HG02870 (cell line): ENCODE measurements around the gene COG7.
"Not testable (repeated sequence)": the region's sequence is repeated elsewhere in the genome, so short reads cannot be mapped to it uniquely, and the experiment has no call there.

Experiments used
- ATAC-seq: cut with Tn5 transposase; IDR thresholded peaks from one replicate; pipeline ENCODE4 v1.9.1; 2021; ENCODE audit warnings: mild to moderate bottlenecking, moderate library complexity; ENCODE audit not compliant: unreplicated experiment

Gene COG7

DNA sequence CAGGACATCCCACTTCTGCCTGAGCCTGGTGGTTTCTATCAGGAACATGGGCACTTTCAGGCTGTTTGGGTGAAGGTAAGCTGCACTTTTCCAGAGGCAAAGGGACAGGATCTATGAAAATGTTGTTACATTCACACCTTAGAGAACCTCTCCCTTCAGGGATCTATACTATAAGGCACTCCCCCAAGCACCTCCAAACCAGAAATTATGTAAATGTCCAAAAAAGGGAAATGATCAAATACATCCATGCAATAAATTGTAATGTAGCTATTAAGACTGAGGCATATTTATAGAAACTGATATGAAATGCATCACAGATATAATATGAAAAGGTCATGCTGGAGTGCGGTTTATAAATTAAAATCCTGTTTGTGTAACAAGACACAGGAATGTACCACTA is 23.3 kb upstream of the COG7 start:
- ATAC-seq, result no peak

GRCh38 chr16:23469814-23470213 is 16.8 kb upstream of the COG7 start:
- no peak for ATAC-seq

DNA sequence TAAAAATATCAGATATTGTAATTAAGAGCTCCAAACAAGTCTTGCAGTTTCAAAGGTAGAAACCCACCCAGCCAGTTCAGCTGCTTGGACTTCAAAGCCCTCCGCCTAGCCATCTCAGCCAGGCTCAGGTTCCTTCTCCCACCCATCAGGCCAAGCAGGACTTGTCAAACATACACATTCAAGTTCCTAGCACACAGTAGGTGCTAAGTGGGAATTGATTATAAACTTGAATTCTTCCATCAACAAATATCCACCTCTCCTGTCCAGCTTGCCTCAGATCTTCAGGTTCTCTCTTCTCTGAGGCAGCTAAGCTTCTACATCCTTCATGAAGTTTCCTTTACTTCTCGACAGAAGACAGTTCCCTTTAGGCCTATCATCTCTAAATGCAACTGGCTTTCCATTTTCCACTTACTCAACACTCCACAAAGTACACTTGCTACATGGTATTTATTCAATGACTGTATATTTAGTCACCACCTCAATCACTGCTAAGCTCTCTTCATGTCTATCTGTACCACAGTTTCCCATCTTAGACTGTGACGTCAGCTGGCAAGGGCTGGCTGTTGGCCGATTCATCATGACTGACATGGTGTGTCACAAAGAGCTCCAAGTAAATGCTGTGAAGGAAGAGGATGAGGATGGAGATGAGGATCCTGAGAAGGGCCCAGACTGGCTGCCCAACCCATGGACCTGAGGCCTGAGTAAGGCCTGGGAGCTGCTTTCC is 13.3 kb upstream of the COG7 start:
- ATAC-seq, result no peak

GRCh38 chr16:23465179-23465578 is 12.2 kb upstream of the COG7 start:
- ATAC-seq, result no peak

GRCh38 chr16:23464196-23464595 is 11.2 kb upstream of the COG7 start:
- no peak for ATAC-seq

DNA sequence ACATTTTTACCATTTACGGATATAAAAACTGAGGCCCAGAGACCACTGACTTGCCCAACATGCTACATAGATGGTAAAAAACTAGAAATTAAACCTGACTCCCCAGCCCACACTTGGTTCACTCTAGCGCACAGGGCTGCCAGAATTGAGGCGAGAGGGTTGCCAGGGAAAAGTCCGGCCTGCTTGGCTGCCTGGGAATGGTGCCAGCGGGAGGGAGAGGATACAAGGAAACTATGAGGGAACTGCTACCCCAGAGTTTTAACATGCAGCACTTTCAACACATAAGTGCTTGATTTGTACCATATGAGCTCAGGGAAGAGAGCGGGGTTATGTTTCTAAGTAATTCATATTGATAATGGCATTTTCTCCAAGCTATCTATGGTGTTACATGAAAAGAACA is 10.0 kb upstream of the COG7 start:
- not testable (repeated sequence) for ATAC-seq

- ATAC-seq, result no peak
Measured at GRCh38 chr16:23453338-23454052, 506 bp upstream of the COG7 start.

DNA sequence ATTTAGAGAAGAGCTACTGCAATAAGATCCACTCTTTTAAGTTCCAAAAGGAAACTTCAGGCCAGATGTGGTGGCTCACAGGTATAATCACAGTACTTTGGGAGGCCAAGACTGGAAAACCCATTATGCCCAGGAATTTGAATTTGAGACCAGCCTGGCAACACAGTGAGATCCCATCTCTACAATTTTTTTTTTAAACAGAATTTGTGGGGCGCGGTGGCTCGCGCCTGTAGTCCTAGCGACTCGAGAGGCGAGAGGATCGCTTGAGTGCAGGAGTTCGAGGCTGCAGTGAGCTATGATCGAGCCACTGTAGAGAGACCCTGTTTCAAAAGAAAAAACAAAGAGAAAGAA is 793 bp downstream of the COG7 start:
- peak; percentile 11 for ATAC-seq

DNA sequence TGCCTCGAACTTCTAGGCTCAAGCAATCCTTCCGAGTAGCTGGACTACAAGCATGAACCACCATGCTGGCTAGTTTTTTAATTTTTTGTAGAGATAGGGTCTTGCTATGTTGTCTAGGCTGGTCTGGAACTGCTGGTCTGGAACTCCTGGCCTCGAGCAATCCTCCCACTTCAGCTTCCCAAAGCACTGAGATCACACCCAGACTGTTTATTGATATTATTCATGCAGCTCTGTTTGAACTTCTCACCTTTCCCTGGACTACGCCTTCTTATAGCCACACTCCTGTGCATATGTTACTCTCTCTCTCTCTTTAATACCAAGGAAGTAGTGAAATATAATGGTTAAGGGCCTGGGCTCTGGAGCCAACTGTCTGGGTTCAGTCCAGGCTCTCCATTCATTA is 4.6 kb downstream of the COG7 start:
- no peak for ATAC-seq

DNA sequence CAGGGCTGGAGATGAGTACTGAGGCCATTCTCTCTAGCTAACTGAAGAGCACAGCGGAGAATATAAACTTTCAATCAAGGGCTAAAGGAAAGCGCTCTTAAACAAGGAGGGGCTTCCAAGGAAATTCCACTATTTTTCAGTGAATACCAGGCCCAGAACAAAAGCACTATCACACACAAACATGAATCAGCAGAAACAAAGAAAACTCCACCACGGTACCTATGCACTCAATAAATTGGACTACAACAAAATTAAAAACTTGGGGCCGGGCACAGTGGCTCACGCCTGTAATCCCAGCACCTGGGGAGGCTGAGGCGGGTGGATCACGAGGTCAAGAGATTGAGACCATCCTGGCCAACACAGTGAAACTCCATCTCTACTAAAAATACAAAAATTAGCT is 15.4 kb downstream of the COG7 start:
- not testable (repeated sequence) for ATAC-seq

- ATAC-seq, result no peak
Measured at GRCh38 chr16:23436951-23437350, 16.0 kb downstream of the COG7 start.

DNA sequence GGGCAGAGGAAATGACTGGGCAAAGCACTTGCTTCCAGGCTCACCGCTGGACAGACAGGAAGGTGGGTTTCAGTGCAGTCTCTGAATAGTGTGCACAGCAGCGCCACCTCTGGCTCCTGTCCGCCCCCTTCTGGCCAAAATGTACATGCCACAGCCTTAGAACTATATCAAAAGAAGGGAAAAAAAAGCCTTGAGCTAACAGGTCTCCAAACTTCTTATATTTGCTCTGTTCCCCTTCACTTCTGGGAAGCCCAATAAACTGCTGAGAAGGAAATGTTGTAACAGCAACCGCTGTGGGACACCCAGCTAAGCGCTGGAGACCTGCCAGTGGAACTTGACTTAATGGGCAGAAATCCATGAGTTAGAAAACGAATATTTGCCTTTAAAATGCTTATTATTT is 17.5 kb downstream of the COG7 start:
- no peak for ATAC-seq

DNA sequence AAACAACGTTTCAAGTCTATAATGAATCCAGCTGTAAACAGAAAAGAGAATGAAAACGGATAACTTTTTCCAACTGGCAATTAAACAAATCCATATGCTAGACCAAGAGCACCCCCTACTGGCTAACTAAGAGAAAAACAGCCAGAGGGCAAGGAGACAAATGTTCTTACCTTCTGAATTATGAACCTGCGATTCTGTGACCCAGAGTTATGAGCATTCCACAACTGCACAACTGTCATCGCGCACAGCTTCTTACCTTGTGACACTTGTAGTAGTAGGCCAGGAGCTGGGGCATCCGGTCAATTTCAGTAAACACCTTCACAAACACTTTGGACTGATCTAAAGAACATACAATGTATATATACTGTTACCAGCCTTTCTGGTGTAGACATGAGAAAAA is 18.6 kb downstream of the COG7 start:
- no peak for ATAC-seq

DNA sequence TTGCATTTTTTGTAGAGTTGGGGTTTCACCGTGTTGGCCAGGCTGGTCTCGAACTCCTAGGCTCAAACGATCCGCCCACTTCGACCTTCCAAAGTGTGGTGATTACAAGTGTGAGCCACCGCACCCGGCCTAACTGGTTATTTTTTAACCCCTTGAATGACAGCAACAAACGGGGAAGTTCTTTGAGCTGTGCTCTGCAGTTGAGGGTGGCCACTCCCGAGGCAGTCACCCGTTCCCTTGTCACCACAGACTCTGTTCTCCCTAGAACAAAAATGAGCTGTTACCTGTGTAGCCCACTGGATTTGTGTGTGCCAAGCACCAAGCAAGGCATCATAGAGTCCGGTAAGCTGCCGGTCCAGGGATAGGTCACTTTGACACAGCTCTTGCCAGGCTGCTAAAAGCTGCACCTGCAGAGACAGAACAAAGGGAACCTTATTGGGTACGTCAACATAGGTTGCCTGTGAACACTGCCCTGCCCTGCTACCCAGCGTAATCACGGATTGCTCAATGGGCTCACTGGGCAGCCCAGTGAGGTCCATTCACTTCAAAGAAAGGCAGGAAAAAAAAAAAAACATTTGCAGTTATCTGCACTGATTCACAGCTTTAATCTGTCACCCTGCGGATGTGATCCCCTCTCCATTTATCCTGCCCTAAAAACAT is 19.6 kb downstream of the COG7 start:
- no peak for ATAC-seq

GRCh38 chr16:23432176-23433128 is 20.5 kb downstream of the COG7 start:
- no peak for ATAC-seq

GRCh38 chr16:23428351-23428750 is 24.6 kb downstream of the COG7 start:
- no peak for ATAC-seq

GRCh38 chr16:23424292-23424958 is 28.6 kb downstream of the COG7 start:
- ATAC-seq, result no peak

GRCh38 chr16:23423496-23424049 is 29.4 kb downstream of the COG7 start:
- no peak for ATAC-seq

DNA sequence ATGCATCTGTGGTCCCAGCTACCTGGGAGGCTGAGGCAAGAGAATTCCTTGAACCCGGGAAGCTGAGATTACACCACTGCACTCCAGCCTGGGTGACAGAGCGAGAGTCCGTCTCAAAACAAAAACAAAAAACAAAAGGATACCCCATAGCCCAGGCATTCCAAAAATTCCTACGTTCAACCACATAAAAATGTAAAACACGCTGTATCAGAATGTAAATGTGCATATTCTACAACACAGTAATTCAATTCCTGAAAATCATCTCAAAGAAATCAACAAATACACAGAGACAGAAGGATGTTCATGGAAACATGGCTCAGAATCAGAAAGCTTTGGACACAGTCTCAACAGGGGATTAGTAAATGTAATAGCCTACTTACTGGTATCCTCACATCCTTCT is 33.0 kb downstream of the COG7 start:
- no peak for ATAC-seq

- ATAC-seq, result no peak
Measured at GRCh38 chr16:23416816-23417215, 36.2 kb downstream of the COG7 start.
